ENCODE measurements around the gene HSD11B1.

Gene HSD11B1

DNA sequence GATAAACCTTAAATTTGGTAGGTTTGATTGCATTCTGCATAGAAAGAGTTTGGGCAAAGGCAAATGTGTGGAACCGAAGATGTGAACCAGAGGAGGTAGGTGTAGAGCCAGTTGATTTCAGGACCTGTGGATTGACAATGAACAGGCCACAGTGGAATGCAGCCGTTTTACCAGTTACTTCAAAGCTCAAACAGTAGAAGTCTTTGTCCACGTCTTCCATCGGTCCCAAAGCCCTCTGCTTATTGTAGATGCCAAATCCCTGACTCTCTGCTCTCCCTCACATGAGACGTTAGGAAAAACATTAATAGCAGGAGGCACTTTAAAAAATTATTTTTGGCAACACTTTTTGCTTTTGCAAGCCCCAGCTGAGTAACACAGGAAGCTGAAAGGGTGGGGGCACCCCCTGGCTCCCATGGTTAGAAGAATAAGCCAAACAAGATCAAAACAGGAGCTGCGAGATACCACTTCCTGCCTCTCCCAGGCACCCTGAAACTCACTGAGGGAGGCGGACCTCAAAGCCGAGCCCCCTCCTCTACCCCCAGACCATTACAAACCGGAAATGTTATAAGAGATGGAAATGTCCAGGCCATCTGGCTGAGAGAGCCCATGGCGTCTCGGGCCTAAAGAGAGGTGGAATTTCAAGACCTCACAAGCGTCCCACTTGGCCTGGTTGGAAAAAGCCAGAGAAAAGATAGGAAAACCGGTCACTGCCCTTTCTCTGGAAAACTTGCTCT is 64.7 kb downstream of the HSD11B1 start:
- H3K4me3 Mint-ChIP-seq: no peak overlapping the region
- H3K27me3 Mint-ChIP-seq: no peaks in the 10 kb centered on the region
- H3K27ac Mint-ChIP-seq: no peak overlapping the region
- H3K9me3 Mint-ChIP-seq: no peaks in the 10 kb centered on the region
- peaks cover under 1% of the 10 kb centered on the region for H3K4me1 Mint-ChIP-seq (ENCODE audit: low read depth)
- H3K36me3 Mint-ChIP-seq (ENCODE audit: low read depth): peaks cover 41% of the 10 kb centered on the region

DNA sequence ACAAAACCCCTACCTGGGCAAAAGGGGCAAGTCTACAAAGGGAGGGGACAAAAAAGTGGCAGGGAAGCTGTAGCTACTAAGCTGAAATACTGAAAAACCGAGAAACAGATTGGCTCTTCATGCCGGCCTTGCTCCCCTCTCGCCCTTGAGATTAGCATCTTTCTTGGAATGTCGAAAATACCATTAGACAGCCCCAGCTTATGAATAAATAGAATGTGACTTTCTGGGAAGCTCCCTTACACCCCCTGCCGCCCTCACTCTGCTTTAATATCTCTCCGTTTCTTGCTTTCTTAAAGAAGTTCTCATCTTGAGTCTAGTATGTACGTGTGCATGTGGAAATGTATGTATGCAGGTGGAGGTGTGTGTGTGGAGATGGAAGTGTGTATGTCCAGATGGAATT is 65.3 kb downstream of the HSD11B1 start:
- no peak overlapping the region for H3K27ac Mint-ChIP-seq
- no peaks in the 10 kb centered on the region for H3K27me3 Mint-ChIP-seq
- H3K4me1 Mint-ChIP-seq (ENCODE audit: low read depth): no peaks in the 10 kb centered on the region
- H3K36me3 Mint-ChIP-seq (ENCODE audit: low read depth): peaks cover 37% of the 10 kb centered on the region
- no peak overlapping the region for H3K4me3 Mint-ChIP-seq
- H3K9me3 Mint-ChIP-seq: no peaks in the 10 kb centered on the region

DNA sequence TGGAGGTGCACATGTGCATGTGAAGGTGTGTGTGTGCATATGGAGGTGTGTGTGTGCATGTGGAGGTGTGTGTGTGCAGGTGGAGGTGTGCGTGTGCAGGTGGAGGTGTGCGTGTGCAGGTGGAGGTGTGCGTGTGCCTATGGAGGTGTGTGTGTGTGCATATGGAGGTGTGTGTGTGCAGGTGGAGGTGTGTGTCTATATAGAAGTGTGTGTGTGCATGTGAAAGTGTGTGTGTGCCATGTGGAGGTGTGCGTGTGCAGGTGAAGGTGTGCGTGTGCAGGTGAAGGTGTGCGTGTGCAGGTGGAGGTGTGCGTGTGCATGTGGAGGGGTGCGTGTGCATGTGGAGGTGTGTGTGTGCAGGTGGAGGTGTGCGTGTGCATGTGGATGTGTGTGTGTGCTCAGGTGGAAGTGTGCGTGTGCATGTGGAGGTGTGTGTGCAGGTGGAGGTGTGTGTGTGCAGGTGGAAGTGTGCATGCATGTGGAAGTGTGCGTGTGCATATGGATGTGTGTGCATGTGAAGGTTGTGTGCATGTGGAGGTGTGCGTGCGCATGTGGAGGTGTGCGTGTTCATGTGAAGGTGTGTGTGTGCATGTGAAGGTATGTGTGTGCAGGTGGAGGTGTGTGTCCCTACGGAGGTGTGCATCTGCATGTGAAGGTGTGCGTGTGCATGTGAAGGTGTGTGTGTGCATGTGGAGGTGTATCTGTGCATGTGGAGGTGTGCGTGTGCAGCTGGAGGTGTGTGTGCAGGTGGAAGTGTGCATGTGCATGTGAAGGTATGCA is 66.2 kb downstream of the HSD11B1 start:
- H3K27ac Mint-ChIP-seq: no peak overlapping the region

DNA sequence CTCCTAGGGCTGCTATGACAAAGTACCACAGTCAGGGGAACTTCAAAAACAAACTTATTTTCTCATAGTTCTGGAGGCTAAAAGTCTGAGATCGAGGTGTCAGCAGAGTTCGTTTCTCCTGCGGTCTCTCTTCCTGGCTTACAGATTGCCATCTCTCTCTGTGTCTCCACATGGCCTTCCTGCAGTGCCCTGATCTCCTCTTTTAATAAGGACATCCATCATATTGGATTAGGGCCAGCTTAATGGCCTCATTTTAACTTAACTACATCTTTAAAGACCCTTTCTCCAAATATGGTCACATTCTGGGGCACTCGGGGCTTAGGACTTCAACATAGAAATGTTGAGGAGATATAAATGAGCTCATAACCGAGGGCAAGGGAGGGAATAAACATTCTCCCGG is 67.5 kb downstream of the HSD11B1 start:
- peaks cover 8% of the 10 kb centered on the region for H3K4me1 Mint-ChIP-seq (ENCODE audit: low read depth)
- no peaks in the 10 kb centered on the region for H3K27me3 Mint-ChIP-seq
- no peak overlapping the region for H3K27ac Mint-ChIP-seq
- H3K36me3 Mint-ChIP-seq (ENCODE audit: low read depth): peaks cover 15% of the 10 kb centered on the region
- no peaks in the 10 kb centered on the region for H3K9me3 Mint-ChIP-seq
- no peak overlapping the region for H3K4me3 Mint-ChIP-seq

More for the DNA sequence above, 66.2 kb downstream of the HSD11B1 start:
- peaks cover 2% of the 10 kb centered on the region for H3K4me1 Mint-ChIP-seq (ENCODE audit: low read depth)
- H3K9me3 Mint-ChIP-seq: no peaks in the 10 kb centered on the region
- peaks cover 28% of the 10 kb centered on the region for H3K36me3 Mint-ChIP-seq (ENCODE audit: low read depth)
- H3K27me3 Mint-ChIP-seq: no peaks in the 10 kb centered on the region
- no peak overlapping the region for H3K4me3 Mint-ChIP-seq

DNA sequence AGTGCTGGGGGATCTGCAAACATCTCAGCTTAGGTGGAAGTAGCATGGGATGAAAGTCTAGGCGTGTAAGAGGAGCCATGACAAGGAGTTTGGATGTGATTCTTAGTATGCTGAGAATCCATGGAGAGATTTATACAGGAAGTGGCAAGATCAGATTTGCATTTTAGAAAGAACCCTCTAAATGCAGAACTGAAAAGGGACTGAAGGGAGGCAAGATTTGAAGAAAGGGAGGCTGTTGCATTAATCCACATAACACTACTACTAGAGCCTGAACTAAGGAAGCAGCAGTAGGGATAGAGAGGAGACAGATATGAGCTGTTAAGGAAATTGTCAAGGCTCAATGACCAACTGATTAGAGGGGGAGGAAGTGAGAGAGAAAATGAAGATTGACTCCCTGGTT is 69.9 kb downstream of the HSD11B1 start:
- H3K27me3 Mint-ChIP-seq: no peaks in the 10 kb centered on the region
- H3K27ac Mint-ChIP-seq: peak overlapping the region; percentile 77
- peaks cover 23% of the 10 kb centered on the region for H3K4me1 Mint-ChIP-seq (ENCODE audit: low read depth)
- H3K36me3 Mint-ChIP-seq (ENCODE audit: low read depth): peaks cover 13% of the 10 kb centered on the region
- no peaks in the 10 kb centered on the region for H3K9me3 Mint-ChIP-seq
- peak overlapping the region; percentile 35 for H3K4me3 Mint-ChIP-seq

DNA sequence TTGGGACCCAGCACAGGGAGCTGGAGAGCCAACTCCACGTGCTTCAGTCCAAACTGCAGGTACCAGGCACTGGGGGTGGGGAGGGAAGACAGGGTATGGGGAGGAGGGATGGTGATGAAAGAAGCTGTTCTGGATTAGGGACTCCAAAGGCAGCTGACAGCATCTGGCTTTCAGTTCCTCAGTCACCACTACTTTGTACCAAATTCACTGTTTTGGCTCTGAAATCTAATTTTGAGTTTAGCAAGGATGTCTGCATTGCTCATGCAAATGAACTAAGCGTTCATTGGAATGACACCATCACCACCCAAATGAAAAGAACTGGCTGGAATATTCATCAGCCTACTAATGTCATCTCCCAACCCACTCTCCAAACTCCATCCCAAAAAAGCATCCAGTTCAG is 71.0 kb downstream of the HSD11B1 start:
- no peaks in the 10 kb centered on the region for H3K27me3 Mint-ChIP-seq
- no peak overlapping the region for H3K4me3 Mint-ChIP-seq
- no peaks in the 10 kb centered on the region for H3K9me3 Mint-ChIP-seq
- H3K36me3 Mint-ChIP-seq (ENCODE audit: low read depth): peaks cover 24% of the 10 kb centered on the region
- peak overlapping the region; percentile 33 for H3K27ac Mint-ChIP-seq
- H3K4me1 Mint-ChIP-seq (ENCODE audit: low read depth): peaks cover 33% of the 10 kb centered on the region

DNA sequence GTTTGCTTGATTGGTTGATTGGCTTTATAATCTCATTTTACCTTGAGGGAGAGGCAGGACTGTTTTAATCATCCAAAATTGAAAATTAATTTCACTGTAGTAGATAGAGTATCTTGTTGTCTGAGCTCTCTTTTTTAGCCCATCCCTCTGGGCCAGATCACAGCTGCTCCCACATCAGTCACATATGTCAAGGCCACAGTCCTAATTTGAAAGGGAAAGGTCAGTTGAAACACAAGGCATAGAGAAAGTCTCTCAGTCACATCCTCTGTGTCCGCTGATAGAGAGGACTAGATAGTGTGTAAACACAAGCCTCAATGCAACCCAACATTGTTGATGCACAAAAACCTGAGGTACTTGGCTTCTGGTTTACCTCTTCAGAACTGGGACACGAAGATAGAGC is 72.9 kb downstream of the HSD11B1 start:
- Mint-ChIP-seq H3K9me3 (no peaks in the 10 kb centered on the region), H3K4me3 (no peak overlapping the region), H3K36me3 (ENCODE audit: low read depth) (peaks cover 35% of the 10 kb centered on the region), H3K4me1 (ENCODE audit: low read depth) (peaks cover 43% of the 10 kb centered on the region), H3K27ac (peak overlapping the region; percentile 43), H3K27me3 (no peaks in the 10 kb centered on the region)

DNA sequence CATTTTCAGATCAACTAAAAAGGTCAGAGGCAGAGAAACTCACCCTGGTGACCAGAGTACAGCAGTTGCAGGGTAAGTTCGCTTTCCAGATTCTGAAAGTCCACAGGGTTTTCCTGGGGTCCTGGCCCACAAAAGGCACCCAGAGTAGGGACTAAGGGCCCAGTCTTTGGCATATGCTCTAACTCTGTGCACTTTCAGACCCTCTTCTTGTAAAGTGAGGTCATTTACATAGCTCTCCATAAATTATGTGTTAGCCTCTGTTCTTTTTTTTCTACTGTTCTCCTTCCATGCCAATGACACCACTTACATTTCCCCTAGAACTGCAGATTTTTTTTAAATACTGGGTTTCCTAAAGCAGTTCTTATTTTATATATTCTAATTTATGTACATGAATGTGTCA is 73.5 kb downstream of the HSD11B1 start:
- Mint-ChIP-seq H3K36me3 (ENCODE audit: low read depth) (peaks cover 40% of the 10 kb centered on the region), H3K9me3 (no peaks in the 10 kb centered on the region), H3K4me1 (ENCODE audit: low read depth) (peaks cover 46% of the 10 kb centered on the region), H3K4me3 (no peak overlapping the region), H3K27ac (no peak overlapping the region), H3K27me3 (no peaks in the 10 kb centered on the region)

DNA sequence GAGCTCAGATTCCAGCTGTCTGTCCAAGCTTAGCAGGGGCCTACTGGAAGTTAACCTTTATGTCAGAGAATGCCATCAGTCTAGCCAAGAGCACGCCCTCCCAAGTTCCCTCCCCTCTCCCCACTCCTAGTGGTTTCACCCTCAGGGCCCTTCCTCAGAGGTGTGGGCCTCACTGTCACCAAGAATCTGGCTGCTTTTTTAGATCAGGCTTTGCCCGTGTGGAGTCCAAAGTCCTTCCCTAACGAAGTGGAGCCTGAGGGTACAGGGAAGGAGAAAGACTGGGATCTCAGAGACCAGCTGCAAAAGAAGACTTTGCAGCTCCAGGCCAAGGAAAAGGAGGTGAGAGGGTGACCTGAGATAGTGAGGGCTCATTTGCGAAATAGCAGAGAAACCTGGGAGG is 75.6 kb downstream of the HSD11B1 start:
- H3K9me3 Mint-ChIP-seq: peaks cover 2% of the 10 kb centered on the region
- peaks cover 67% of the 10 kb centered on the region for H3K4me1 Mint-ChIP-seq (ENCODE audit: low read depth)
- peak overlapping the region; percentile 82 for H3K27ac Mint-ChIP-seq
- H3K4me3 Mint-ChIP-seq: no peak overlapping the region
- H3K27me3 Mint-ChIP-seq: no peaks in the 10 kb centered on the region
- H3K36me3 Mint-ChIP-seq (ENCODE audit: low read depth): peaks cover 47% of the 10 kb centered on the region

DNA sequence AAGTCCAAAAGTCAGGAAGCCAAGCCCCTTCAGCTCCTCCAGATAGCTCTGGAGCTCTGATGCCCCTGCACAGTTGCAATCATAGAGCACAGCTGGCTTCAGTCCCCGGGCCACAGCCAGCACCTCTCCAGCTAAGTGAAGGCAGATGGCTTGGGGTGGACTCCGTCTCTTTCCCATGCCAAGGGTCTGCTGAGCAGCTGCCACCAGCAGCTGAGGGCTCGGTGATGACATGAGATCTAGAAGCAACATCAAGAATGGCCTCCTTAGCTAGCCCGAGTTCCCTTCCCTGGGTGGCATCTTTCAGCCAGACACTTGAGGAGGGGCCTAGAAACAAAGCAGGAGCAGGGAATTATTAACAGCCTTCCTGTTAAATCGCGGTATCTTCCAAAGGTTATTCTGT is 78.7 kb downstream of the HSD11B1 start:
- Mint-ChIP-seq H3K36me3 (ENCODE audit: low read depth) (peaks cover 46% of the 10 kb centered on the region), H3K27me3 (no peaks in the 10 kb centered on the region), H3K27ac (peak overlapping the region; percentile 99), H3K4me3 (peak overlapping the region; percentile 91), H3K9me3 (peaks cover 6% of the 10 kb centered on the region), H3K4me1 (ENCODE audit: low read depth) (peaks cover 55% of the 10 kb centered on the region)

All from stimulated activated naive CD8-positive, alpha-beta T cell treated with anti-CD3 and anti-CD28 coated beads, Interleukin-15, Interleukin-2, amounts not matched to agents 100 ng/mL and 50 ng/mL, for 24 hours (primary cell).